Progenitor cell of endocrine pancreas (in vitro differentiated cells): Measurements from ENCODE around the gene MYO19. TPM values are rescaled to one million over a fixed set of nuclear protein-coding genes. Genes with fewer than 3 reads are reported as not detected.
A peak's percentile ranks its signal among the peaks of the same experiment; 100 is the strongest.

Experiments used
- DNase-seq: peaks from one replicate; pipeline ENCODE4 v3.0.0; 2021; ENCODE audit warnings: low spot score; ENCODE audit not compliant: unreplicated experiment
- H3K27ac Mint-ChIP-seq: 2 replicates; pipeline ENCODE4 v1.8.0; 2021; ENCODE audit warnings: mild to moderate bottlenecking, moderate library complexity, mixed read lengths
- H3K27me3 Mint-ChIP-seq: 2 replicates; pipeline ENCODE4 v1.8.0; 2021; ENCODE audit warnings: mixed read lengths
- H3K36me3 Mint-ChIP-seq: 2 replicates; pipeline ENCODE4 v1.8.0; 2022; ENCODE audit warnings: mixed read lengths; ENCODE audit not compliant: insufficient read depth
- H3K4me1 Mint-ChIP-seq: 2 replicates; pipeline ENCODE4 v1.8.0; 2021; ENCODE audit warnings: low read depth, mixed read lengths
- H3K4me3 Mint-ChIP-seq: 2 replicates; pipeline ENCODE4 v1.8.0; 2021; ENCODE audit warnings: low read depth, mild to moderate bottlenecking, moderate library complexity, mixed read lengths
- H3K9me3 Mint-ChIP-seq: 2 replicates; pipeline ENCODE4 v1.8.0; 2021; ENCODE audit warnings: low read depth, mixed read lengths
- long read RNA-seq: library from polyadenylated mRNA; unstranded; transcript quantifications from one replicate; pipeline ENCODE4 v2.0.0, GENCODE V29; 2020
- total RNA-seq: library from RNA; stranded (reverse); gene quantifications from 2 replicates; pipeline ENCODE4 v1.2.1, GENCODE V29; 2021
- TF ChIP-seq, protein P1 (sequence below): fragments of 200-600 bp; sonication (generic); IDR thresholded peaks from one replicate; pipeline ENCODE4 v1.5.0; 2021; ENCODE audit warnings: antibody characterized with exemption, mild to moderate bottlenecking; ENCODE audit not compliant: unreplicated experiment

Gene MYO19, protein sequence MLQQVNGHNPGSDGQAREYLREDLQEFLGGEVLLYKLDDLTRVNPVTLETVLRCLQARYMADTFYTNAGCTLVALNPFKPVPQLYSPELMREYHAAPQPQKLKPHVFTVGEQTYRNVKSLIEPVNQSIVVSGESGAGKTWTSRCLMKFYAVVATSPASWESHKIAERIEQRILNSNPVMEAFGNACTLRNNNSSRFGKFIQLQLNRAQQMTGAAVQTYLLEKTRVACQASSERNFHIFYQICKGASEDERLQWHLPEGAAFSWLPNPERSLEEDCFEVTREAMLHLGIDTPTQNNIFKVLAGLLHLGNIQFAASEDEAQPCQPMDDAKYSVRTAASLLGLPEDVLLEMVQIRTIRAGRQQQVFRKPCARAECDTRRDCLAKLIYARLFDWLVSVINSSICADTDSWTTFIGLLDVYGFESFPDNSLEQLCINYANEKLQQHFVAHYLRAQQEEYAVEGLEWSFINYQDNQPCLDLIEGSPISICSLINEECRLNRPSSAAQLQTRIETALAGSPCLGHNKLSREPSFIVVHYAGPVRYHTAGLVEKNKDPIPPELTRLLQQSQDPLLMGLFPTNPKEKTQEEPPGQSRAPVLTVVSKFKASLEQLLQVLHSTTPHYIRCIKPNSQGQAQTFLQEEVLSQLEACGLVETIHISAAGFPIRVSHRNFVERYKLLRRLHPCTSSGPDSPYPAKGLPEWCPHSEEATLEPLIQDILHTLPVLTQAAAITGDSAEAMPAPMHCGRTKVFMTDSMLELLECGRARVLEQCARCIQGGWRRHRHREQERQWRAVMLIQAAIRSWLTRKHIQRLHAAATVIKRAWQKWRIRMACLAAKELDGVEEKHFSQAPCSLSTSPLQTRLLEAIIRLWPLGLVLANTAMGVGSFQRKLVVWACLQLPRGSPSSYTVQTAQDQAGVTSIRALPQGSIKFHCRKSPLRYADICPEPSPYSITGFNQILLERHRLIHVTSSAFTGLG
- total RNA-seq, result 77.7 and 82.2 TPM in 2 replicates
- long read RNA-seq, full-length matches to known transcripts, result 19 of 67 reads
- long read RNA-seq, partial matches to known transcripts, result 19 of 67 reads
- long read RNA-seq, other reads (novel, unspliced or antisense), result 29 of 67 reads

DNA sequence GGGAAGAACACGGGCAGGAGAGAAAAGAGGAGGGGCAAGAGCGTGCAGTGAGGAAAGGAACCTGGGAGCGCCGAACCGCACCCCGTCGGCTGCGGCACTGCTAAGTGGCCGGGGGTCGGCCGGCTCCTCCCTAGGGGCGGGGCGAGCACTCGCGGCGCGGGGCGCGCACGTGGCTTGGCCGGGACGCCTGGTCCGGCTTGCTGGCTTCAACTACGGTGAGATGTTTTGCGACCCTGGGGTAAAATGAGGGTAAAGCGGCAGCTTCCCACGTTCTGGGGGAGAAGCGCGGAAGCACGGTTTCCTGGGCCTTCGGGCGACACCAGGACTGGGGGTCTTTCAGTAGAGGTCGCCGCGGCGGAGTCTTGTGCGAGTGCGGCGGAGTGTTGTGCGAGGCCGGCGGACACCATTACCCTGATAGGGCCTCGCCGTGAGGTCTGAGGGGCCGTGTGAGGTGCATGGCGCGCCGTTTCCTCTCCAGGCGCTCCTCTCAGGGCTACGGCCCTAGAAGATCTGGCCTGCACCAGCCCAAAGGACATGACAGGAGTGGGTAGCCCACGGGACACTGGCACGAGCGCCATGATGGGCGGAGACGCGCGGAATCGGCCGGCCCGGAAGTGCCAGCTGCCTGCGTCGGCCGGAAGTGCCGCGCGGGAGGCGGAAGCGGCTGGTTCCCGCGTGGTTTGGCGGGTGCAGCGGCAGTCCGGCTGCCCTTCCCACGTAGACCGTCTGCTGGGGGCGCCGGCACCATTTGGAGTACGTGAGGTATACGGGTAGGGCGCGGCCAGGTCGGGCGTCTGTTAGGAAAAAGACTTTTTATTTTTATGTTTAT, at the start of gene MYO19, which contains the start of gene PIGW:
TSS of gene MYO19 (minus strand) at position 29 of the 829 bp plus-strand sequence. CDS start 2,330 bp downstream, outside the sequence.
TSS of gene PIGW (plus strand) at position 148 of the 829 bp plus-strand sequence. CDS start 2,115 bp downstream, outside the sequence.
- Mint-ChIP-seq H3K4me3 (peak within 1 kb of the TSS; percentile 95), H3K27me3 (no peaks in the 10 kb centered on the region), H3K36me3 (peaks cover 11% of the 10 kb centered on the region), H3K4me1 (peaks cover 3% of the 10 kb centered on the region), H3K27ac (peak within 1 kb of the TSS; percentile 98), H3K9me3 (no peaks in the 10 kb centered on the region)
- peak; percentile 77 for DNase-seq
- TF ChIP-seq, protein P1, sequence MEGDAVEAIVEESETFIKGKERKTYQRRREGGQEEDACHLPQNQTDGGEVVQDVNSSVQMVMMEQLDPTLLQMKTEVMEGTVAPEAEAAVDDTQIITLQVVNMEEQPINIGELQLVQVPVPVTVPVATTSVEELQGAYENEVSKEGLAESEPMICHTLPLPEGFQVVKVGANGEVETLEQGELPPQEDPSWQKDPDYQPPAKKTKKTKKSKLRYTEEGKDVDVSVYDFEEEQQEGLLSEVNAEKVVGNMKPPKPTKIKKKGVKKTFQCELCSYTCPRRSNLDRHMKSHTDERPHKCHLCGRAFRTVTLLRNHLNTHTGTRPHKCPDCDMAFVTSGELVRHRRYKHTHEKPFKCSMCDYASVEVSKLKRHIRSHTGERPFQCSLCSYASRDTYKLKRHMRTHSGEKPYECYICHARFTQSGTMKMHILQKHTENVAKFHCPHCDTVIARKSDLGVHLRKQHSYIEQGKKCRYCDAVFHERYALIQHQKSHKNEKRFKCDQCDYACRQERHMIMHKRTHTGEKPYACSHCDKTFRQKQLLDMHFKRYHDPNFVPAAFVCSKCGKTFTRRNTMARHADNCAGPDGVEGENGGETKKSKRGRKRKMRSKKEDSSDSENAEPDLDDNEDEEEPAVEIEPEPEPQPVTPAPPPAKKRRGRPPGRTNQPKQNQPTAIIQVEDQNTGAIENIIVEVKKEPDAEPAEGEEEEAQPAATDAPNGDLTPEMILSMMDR, result no peak

DNA sequence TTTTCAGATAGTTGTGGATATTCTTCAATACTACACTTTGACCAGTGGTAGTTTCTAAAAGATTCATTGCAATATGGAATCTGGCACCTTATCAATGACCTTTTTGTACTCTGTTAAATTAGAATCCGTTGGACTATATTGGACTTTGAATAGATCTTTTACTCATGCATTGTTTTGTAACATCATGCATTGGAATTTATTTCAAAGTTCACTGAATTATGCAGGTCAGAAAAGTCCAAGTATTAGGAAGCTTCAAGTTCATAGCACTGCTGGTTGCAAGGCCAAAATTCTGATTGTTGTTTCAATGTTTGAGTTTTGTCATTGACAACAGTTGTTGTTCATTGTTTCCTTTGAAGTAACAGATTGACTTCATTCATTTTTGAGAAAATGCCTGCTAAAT, 49.1 kb upstream of the MYO19 start:
- H3K9me3 Mint-ChIP-seq, result no peaks in the 10 kb centered on the region
- peaks cover 21% of the 10 kb centered on the region for H3K36me3 Mint-ChIP-seq
- TF ChIP-seq, protein P1, result no peak

DNA sequence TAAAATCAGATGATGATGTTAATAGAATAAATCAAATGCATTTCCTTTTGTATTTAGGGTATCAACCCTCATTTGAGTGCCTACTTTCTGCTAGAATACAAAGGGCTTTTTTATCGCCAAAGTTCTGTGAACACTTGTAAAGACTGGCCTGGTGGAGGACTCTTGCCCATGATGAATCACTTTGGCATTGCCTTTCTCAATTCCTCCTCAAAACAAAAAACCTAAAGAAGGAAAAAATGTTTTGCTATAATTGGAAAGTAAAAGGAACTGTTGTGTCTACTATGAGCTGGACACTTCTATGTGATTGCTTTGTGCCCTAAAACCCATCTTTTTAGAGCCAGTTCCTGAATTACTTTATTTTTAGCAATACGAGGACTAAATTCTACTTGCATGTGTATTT, 44.0 kb upstream of the MYO19 start:
- Mint-ChIP-seq H3K27ac (no peak overlapping the region), H3K9me3 (no peaks in the 10 kb centered on the region), H3K27me3 (no peaks in the 10 kb centered on the region), H3K4me3 (no peak overlapping the region), H3K4me1 (no peaks in the 10 kb centered on the region), H3K36me3 (peaks cover 15% of the 10 kb centered on the region)
- TF ChIP-seq, protein P1, result no peak
- no peak for DNase-seq

More for the DNA sequence above, 49.1 kb upstream of the MYO19 start:
- H3K27me3 Mint-ChIP-seq, result no peaks in the 10 kb centered on the region
- no peak overlapping the region for H3K4me3 Mint-ChIP-seq
- H3K27ac Mint-ChIP-seq, result no peak overlapping the region
- no peak for DNase-seq
- H3K4me1 Mint-ChIP-seq, result no peaks in the 10 kb centered on the region

DNA sequence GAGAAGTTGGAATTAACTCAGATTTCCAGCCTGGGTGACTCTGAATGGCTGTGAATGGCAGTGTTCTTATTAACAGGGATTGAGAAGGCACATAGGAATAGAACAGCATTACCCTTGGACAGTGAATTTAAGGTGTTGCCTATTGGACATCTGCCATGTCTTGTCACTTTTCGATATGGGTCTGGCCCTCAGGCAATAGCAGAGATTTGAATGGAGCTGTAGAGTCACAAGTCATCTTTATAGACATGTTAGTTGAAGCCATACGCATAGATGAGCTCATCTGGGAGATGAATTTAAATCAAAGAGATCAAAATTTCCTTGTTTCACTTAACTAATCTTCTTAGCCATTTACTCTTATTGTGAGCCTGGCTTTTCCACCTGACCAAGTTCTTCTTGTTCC, 42.1 kb upstream of the MYO19 start:
- Mint-ChIP-seq H3K27ac (no peak overlapping the region), H3K36me3 (peaks cover 24% of the 10 kb centered on the region), H3K9me3 (no peaks in the 10 kb centered on the region), H3K4me3 (no peak overlapping the region), H3K27me3 (no peaks in the 10 kb centered on the region), H3K4me1 (no peaks in the 10 kb centered on the region)
- TF ChIP-seq, protein P1, result no peak
- no peak for DNase-seq
